NCI-H1436 (cell line): ENCODE measurements around the gene TTC13.

Experiments used
- DNase-seq: peaks from one replicate; lab custom pipeline; 2025; lab: John Stamatoyannopoulos, UW

Gene TTC13

DNA sequence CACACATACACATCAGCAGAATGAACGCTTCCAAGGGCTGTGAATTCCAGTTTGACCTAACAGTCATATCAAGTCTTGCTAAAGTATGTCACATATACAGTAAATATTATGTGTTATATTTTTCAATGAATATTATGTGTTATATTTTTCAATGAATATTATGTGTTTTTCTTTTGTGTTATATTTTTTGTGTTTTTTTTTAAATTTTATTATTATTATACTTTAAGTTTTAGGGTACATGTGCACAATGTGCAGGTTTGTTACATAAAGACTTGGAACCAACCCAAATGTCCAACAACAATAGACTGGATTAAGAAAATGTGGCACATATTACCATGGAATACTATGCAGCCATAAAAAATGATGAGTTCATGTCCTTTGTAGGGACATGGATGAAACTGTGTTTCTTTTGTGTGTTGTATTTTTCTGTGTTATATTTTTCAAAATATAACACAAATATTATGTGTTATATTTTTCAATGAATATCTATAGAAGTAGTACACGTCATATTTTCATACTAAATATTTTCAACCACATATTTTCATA, 35.5 kb downstream of the TTC13 start:
- no peak for DNase-seq

DNA sequence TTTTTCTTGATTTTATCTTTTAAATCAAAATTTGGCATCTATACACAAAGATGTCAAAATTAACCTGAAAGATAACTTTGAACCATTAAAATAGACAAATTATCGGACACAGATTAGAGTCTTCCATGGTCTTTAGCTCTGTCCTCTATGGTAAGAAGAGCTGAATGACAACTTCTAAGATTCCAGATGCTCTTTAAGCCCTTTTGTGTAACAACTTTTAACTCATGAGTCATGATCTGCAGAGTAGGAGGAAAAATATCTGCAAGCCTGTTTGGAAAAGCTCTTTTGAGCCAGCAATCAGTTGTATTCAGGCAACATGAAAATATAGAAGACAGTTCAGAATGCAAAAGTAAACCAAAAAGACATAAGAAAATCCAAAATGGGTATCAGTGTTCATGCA, 37.8 kb downstream of the TTC13 start:
- DNase-seq: no peak

DNA sequence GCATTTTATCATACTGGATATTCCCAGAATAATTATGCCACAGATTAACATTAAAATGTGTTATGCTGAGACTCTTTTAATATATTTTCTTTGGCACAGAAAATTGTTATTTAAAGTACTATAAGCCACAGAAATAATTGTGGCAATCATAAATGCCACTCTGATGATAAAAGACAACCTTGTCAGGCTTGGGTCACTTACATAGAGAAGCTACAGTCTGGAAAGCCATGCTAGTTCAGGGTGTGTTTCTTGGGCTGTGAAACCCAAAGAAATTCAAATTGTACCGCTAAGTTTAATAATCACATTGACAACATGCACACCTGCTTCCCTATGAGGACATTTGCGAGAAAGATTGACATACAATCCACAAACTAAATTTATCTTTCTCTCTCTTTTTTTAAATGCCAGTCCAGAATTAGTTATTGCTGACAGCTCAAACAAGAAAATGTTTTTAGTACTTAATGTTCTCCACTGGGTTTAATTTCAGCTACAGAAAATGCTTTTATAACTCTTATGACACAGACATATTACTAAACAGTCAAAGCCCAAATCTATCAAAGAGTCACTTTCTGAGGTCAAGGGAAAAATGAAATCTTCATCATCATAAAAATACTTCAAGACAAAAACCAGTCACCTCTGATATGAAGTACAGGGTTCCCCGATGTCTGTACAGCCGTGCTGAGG, 38.7 kb downstream of the TTC13 start:
- DNase-seq: no peak

DNA sequence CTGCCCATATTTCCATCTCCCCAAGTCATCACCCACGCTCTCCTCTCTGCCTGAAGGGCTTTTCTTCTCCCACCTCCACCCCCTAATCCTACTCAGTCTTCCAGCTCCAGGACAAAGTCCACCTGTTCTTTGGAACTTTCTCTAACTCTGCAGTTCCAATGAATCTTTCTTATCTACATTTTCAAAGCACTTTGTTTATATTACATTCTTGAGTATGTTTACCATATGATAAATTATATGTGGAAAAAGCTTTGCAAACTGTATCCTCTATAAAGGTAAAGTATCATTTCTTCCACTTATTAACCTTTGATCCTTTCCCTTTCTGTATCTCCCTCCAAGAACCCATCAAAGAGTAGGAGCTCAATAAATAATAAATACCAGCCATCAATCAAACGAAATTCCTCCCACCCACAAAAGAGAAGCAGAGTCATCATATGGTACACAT, 39.7 kb downstream of the TTC13 start:
- no peak for DNase-seq

DNA sequence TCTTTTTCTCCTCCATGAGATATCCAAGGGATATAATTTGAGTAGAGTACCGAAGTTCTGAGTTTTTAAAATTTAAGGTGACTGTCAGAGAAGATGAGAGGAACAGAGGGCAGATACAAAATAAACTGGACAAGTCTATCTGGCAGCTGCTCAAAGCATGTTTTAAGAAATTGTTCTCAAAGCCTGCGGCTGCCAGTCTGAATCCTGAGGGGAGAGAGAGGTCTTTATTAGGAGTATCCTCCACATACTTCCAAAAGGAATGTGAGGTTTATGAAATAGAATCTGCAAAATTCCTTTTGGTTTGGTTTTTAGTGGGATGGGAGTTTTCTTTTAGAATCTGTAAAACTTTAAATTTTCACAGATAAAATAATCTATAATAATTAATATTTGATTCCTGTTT, 41.3 kb downstream of the TTC13 start:
- no peak for DNase-seq

DNA sequence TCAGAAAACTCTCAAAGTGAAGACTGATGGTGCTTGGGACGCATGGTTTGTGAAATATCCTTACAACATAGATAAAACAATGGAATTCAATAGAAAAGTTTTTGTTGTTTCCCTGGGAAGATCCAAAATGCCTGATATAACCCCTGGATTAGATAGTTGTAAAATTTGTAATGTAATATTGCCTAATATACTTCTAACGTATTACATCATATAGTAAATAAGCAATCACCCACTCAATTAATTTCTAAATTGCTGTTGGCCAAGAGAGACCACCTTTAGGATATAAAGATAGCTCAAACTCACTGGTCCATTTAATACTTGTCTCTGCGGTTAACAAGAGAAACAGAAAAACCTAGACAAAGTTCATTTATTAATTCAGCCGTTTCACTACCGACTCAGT, 42.2 kb downstream of the TTC13 start:
- no peak for DNase-seq

DNA sequence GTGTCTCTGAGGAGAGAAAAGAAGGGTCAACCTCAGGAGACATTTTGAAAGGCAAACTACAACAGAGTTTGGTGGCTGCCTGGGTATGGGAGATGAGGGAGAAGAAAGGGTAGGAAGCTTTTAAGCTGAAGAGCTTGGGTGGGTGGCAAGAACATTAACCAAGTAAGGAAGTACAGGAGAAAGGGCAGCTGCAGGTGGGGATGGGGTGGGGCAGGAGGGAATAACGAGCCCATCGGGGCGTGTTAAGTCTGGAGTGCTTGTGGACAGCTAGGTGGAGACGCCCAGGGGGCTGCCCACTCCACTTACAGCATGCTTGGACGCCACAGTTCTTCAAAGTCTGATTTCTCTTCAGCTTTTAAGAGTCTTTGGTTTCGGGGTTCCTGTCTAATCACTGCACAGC, 42.8 kb downstream of the TTC13 start:
- no peak for DNase-seq

DNA sequence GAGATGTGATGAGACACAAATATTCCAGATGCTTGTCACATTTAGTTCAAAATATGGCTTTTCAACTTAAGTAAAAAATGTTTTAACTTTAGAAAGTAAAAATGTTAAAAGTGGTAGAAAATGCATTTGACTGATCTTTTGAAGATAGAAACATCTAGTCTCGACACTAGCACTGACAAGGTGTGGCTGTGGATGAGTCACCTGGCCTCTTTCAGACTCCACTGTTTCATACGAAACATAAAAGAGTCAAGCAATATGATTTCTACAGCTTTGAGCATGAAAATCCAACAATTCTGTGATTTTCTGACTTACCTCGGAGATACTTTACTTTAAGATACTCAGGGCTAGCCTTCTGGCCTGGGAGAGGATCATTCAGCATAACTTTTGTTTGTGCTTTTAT, 47.7 kb downstream of the TTC13 start:
- no peak for DNase-seq

DNA sequence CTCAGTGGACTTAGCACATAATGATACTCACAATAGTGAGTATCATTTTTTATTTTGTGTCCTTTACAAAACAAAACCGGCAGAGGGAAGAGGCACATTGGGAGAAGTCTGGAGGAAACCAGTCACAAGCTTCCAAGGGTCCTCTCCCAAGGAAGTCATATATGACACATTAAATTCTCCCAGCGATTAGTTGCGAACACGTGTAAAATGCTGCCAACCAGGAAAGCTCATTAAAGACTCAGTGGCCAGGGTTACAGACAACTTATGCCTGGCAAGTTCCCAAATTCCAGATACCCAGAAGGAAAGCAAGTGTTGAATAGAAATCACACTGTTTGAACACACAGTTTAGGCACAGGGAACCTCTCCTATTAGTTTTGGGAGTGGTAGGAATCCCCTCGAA, 52.5 kb downstream of the TTC13 start:
- DNase-seq: no peak

DNA sequence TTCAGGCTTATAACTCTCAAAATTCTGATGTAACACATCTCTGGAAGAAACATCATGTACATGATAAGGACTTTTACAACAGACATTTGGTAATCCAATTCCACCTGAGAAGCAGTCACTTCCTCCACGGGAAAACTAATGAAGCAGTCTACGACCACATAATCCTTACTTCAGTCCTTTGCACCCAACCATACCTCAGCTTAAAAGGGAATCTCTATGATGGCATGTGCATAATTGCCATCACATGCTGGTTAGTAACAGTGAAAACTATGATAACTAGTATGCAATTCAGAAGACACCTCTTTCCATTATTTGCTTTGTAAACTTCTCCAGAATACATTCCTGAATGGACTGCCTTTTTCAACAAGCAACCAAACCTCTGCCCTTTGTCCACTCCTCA, 53.1 kb downstream of the TTC13 start:
- DNase-seq: no peak

DNA sequence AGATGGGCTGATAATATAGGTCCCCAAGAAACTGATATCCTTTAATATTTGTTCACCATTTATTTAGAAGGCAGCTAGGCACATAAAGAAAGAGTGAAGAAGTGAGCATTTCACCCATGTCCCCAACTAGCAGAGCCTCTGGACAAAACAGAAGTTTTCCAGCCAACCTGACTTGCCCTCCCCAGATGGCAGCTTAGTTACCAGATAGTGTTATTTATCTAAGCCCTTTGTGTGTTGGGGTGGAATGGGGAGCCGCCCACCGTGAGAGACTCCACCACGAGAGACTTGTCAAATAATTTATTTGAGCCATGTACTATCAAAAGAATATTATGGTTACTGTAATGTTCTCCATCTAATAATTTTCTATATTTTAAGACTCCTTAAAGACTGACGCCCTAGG, 55.5 kb downstream of the TTC13 start:
- DNase-seq: no peak

DNA sequence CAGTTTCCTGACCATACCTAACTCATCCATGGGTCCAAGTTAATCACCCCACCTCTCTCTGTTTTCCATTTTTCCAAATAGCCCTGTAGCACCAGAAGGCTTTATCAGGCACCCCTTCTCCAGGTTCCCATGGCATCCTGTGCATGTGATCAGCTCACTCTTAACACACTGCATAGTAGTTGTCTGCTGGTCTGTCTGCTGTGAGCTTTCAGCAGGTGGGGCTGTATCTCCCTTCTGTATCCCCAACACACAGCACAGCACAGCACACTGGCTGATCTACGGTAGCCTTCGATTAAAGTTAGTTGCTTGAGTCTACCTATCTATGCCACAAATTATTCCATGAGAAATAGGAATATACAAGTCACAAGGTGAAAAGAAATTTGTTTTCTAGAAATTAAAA, 56.0 kb downstream of the TTC13 start:
- no peak for DNase-seq

DNA sequence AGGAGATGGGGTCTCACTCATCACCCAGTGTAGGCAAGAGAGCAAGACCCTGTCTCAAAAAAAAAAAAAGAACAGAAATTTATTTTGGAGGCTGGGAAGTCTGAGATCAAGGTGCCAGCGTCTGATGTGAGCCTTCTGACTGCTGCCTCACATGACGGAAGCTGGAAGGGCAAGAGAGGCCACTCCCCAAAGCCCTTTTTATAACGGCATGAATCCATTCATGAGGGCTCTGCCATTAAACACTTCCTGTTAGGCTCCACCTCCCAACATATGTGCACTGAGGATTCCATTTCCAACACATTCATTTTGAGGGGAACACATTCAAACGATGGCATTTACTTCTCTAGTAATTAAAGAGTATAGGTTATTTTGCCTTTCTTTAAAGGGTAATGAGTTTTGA, 59.5 kb downstream of the TTC13 start:
- no peak for DNase-seq

DNA sequence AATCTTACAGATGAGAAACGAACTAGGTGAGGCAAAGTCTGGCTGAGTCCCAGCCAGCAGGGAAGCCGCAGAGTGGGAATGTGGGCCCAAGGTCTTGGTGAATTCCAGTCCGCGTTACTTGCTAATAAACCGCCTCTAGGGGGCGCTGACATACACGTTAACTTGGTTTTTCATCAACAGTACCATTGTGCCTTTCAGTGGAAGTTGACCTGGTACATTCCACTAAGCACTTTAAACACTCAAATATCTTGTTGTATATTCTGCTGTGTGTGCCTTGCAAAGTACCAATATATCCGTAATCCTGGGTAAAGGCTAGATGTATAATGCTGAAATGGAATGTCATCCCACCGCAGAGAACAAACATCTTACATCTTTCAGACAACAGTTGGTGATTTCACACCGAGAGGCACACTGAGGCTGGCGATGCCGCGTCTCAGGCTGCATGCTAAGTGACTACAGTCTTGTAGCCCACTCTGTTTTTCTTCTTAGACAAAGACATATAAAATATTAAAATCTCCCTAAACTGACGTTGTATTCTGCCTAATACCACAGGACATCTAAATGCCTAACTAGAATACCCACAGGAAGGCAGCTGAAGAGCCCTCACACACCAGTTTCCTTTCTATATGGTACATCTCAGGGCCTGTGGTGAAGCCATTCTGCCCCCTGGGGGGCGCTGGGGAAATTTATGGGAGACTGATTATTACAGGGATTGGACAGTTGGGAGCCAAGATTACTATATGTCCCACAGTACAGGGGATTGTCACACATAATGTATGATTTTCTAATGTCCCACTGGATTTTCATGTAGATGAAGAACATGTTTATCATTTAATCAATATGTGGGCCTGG, 61.2 kb downstream of the TTC13 start:
- DNase-seq: peak; percentile 79

DNA sequence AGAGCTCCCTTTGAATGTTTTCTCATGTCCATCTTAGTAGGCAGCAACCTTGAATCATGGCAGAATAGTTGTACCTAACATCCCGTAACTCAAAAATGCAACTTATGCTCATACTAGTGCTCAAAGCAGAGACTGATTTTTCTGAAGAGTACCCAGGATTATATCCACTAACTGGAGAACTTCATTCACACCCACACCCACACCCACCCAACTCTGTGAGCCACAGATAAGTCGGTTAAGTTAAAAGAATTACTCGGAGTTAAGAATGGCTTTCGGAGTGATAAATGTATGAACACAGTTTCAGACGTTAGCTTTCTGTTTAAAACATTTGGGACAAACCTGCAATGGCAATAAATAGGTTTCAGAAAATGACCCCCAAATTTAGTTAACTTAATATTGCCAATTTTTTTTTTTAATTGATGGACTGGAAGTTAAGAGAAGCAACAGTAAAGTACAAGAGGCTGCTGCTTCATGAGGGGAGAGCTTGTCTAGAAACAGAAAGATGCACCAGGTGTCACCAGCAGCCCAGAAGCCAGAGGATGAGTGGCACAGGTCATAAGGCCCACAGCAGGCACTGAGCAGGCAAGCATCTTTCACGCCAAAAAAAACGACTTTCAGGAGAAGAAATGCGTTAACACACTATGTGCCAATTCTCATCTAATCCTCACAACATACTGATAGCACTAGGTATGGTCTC, 61.9 kb downstream of the TTC13 start:
- no peak for DNase-seq

DNA sequence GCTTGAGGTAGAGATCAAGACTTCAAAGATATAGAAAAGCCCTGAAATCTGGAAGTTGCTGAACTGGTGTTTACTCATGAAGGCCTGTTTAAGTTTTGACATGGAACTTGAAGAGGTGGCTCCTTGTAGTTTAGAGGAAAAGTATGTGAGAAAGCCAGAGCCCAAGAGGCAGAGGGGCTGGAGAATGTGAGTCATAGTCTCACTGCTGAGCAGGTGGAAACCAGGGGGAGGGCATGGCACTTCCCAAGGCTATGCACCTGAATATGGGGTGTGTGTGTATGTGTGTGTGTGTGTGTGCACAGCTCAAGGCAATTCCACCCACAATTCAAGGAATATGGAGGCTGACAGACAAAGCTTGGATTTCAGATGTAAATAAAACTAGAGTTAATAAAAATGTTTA, 63.6 kb downstream of the TTC13 start:
- no peak for DNase-seq

DNA sequence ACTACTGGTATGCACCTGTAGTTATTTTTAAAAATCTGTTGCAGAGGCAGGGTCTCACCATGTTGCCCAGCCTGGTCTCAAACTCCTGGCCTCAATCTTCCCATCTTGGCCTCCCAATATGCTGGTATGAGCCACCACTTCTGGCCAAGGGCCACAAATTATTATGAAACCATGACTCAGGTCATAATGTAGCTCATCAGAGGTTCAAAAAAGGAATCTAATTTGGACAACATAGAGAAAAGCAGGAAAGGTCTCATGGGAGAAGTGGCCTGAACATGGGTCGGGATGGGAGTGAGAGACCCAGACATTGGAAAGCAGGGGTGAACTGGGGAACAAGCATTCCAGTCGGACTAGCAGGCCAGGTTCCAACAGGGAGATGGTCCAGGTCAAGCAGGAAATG, 65.2 kb downstream of the TTC13 start:
- DNase-seq: no peak

DNA sequence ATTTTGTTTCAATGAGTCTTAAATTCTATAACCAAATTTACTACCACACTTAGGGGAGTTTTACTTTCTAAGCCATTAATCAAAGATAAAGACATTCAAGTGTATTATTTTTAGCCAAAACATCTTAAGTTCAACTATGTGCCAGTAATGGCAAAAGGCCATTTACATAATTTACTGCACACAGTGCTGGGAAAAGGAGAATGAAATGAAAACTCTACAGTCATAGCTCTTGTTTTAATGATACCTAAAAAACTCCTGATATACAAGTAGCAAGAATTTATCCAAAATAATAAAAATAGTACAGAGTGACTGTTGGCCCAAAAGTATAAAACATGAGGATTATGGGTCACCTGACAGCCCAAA, 67.9 kb downstream of the TTC13 start:
- DNase-seq: no peak

DNA sequence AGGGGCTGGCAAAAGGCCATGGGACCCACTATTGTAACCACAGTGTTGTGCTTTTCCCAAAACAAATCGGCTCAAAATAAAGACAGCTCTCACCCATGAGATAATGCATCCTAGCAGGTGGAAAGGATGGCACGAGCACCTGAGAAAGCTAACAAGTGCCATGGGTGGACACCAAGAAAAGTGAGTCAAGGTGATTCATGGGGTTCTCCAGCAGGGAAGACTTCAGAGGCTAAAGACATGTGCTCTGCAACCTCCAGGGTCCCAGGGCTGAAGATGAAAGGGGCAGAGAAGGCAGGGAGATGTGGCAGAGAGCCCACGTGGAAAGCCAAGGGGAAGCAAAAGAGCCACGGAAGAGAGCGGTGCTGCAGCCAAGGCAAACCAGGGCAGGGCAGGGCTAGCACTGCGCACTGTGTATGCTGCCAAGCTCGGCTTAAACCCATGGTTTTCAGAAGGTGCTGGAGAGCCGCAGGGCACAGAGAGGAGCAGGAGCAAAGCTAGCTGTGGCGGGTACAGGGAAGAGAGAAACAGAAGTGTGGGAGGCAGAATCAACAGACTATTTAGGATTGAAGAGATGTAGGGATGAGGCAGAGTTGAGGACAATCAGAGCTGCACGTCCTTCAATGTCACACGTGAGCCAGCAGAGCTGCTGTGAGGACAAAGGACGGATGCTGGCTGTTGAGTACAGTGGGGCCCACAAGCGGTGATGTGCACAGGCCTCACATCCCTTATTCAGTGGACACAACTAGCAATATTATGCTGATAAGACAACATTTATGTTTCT, 68.5 kb downstream of the TTC13 start:
- DNase-seq: no peak

DNA sequence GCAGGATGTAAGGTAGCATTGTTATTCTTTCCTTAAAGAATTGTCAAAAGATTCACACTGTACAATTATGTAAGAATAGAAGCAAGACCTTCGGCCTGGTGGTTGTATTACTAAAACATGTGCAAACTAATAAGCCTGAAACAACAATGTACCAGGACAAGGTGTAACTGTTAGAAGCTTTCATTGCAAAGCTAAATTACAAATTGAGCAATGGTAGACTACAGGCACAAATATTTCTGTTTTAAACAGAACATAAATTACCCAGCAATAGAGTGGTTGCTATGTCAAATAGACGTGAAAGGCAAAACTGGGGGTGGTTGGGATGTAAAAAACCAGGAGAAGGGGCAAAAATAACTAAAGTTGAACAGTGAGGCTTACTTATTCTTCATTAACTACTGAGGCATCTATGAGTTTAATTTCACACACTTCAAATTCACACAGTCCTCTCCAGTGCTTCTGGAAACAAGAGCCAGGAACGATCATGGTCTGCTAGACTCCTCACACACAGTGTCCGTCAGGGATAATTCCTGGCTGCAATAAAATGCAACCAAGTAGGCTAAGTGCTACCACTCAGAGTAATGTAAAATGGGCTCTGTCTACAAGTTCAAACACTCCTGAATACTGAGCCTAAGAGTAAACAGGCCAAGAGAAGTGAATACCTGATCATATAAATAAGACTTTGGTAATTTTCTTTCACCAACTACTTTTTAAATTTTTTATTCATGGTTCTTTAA, 71.0 kb downstream of the TTC13 start:
- DNase-seq: no peak

DNA sequence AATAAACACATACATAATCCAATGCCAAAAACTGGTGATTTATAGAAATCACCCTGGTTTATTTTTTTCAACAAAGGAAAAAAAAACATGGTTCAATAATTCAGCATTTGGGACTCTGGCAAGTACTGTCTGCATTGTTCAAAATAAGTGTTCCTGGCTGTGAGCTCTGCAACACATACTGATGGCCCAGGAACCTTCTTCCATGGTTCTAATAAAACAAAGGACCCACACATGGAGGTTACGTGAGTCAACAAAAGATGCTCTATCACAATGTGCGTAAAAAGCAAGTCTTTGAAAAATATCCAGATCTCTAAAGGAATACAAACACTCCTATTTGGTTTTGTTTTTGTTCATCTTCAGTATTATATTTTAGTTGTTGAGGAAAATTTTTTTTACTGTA, 72.4 kb downstream of the TTC13 start:
- DNase-seq: no peak
